ENCODE data around the gene COQ10A.

DNA sequence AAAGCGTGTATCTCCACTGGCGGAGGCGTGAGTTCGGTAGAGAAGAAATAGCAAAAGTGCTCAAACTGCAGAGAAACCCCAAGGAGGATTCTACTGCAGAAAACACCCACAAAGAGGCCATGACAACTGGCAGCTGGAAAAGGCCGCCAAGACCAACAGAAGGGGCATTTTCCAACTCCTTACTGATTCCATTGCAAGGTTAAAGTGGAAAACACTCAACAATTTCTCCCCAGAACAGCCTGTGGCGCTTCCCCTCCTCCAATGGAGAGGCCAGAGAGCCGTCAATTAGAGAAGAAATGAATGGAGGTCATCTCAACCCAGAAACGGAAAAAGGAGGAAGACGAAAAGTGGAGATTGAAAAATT is 7.9 kb upstream of the COQ10A start:
- TF ChIP-seq POLR2A (IDR thresholded peaks at IDR 0.05) (no peak), CTCF (IDR thresholded peaks at IDR 0.05) (no peak)
